Measurements from ENCODE around the gene SLIT3. TPM values are rescaled to one million over a fixed set of nuclear protein-coding genes. Genes with fewer than 3 reads are reported as not detected.

The SLIT3 gene
- total RNA-seq, 1 experiment from 2014 or later: 0.10 TPM

DNA sequence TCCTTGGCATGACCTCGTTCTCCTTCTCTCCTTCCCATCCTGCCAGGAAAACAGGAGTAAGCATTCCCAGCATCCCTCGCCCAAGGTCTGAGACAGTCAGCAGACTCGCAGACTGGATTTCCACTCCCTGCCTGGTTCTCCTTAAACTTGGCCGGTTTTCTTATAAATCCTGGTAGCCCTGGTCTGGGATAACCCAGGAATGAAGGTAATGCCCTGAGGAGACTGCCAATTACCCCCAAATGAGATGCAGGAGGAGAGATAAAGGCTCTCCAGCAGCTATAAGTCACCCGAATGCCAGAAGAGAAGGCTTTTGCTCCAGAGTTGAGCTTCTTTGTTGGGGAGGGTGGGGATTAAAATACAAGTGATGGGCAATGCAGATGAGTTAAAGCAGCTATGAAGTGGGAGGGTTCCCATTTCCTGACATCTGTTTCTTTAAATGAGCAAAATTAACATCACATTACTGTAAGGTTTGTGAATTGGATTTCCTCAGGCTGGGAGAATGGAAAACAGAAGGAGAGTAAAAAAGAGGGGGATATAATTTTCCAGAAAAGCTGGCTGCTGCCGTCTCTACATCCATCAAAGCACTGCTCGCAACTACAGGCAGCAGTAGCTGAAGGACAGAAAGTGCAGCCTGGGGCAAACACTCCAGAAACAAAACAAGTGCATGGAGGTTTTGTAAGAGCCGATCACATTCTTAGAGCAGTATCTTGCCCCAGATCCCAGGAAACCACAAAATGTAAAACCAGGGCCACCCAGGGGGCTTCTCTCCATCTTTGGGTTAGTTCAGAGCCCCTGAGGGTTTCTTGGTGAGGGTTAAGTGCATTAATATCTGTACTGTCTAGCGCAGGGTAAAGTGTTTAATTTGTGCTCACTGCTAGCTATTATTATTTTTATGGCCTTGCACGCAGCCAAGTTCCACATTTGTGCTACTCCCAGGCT, 544.2 kb downstream of the SLIT3 start:
- Histone ChIP-seq H3K27ac (ENCODE audit: low read depth, low read length) (no peak overlapping the region), H2AFZ (ENCODE audit: low read depth, low read length, poor library complexity, severe bottlenecking) (no peak overlapping the region), H3K36me3 (ENCODE audit: control insufficient read depth in 1 of 2, insufficient read depth in 2 of 2, low read length in 2 of 2) (no peaks in the 10 kb centered on the region), H3K9ac (ENCODE audit: low read length) (no peak overlapping the region), H3K4me3 (replicated peaks in 1 of 2; ENCODE audit: low read depth in 1 of 2, low read length in 2 of 2) (no peak overlapping the region), H3K9me2 (ENCODE audit: insufficient read depth) (no peaks in the 10 kb centered on the region), H3K27me3 (ENCODE audit: insufficient read depth, low read length) (peaks cover 26% of the 10 kb centered on the region), H4K20me1 (ENCODE audit: insufficient read depth) (no peaks in the 10 kb centered on the region), H3K9me3 (ENCODE audit: control insufficient read depth in 1 of 2, insufficient read depth in 1 of 2, low read depth in 1 of 2, low read length in 2 of 2) (no peaks in the 10 kb centered on the region), H3K79me2 (ENCODE audit: insufficient read depth, low read length) (no peaks in the 10 kb centered on the region), H3K4me1 (ENCODE audit: control insufficient read depth in 1 of 2, insufficient read depth in 2 of 2, low read length in 2 of 2) (no peaks in the 10 kb centered on the region), H3K4me2 (ENCODE audit: low read length) (no peak overlapping the region)
- ChIA-PET POLR2A (no interaction called here), CTCF (no interaction called here), RAD21 (ENCODE audit: low non-redundant PET in 1 of 2, low total read pairs in 2 of 2, uncharacterized antibody in 2 of 2, unreplicated experiment in 2 of 2) (no interaction called here)
- ATAC-seq (no peak), DNase-seq (ENCODE audit: low read depth, low spot score) (no peak)
- intact Hi-C loops (cut with micrococcal nuclease): no loop called here
- TF ChIP-seq POLR2AphosphoS5 (IDR thresholded peaks at IDR 0.05; ENCODE audit: low read depth, low read length): no peak
- TF ChIP-seq EZH2phosphoT487 (IDR thresholded peaks at IDR 0.05; ENCODE audit: borderline replicate concordance): no peak
- TF ChIP-seq ELF1 (IDR thresholded peaks at IDR 0.05; ENCODE audit: borderline replicate concordance, low read depth): no peak
- TF ChIP-seq EZH2 (IDR thresholded peaks at IDR 0.05): no peak
- TF ChIP-seq FOSL1 (IDR thresholded peaks at IDR 0.05; ENCODE audit: low read depth): no peak
- TF ChIP-seq ZNF274 (IDR thresholded peaks at IDR 0.05; ENCODE audit: low read depth, low read length): no peak
- TF ChIP-seq YY1 (IDR thresholded peaks at IDR 0.05; ENCODE audit: extremely low read depth, insufficient replicate concordance, low read depth, low read length): no peak
- TF ChIP-seq, protein P1, sequence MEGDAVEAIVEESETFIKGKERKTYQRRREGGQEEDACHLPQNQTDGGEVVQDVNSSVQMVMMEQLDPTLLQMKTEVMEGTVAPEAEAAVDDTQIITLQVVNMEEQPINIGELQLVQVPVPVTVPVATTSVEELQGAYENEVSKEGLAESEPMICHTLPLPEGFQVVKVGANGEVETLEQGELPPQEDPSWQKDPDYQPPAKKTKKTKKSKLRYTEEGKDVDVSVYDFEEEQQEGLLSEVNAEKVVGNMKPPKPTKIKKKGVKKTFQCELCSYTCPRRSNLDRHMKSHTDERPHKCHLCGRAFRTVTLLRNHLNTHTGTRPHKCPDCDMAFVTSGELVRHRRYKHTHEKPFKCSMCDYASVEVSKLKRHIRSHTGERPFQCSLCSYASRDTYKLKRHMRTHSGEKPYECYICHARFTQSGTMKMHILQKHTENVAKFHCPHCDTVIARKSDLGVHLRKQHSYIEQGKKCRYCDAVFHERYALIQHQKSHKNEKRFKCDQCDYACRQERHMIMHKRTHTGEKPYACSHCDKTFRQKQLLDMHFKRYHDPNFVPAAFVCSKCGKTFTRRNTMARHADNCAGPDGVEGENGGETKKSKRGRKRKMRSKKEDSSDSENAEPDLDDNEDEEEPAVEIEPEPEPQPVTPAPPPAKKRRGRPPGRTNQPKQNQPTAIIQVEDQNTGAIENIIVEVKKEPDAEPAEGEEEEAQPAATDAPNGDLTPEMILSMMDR (IDR thresholded peaks at IDR 0.05 in 2 of 3, conservative IDR thresholded peaks at IDR 0.05 in 1 of 3; ENCODE audit: borderline replicate concordance in 1 of 3, insufficient read depth in 1 of 3, low read depth in 2 of 3, low read length in 2 of 3): no peak
- no peak for TF ChIP-seq POLR2A (IDR thresholded peaks at IDR 0.05; ENCODE audit: borderline replicate concordance, extremely low read depth, insufficient read depth, insufficient read length)
- no peak for TF ChIP-seq TCF7L2 (IDR thresholded peaks at IDR 0.05; ENCODE audit: borderline replicate concordance, extremely low read depth, insufficient read depth, insufficient read length)
- TF ChIP-seq ZFX (IDR thresholded peaks at IDR 0.05): no peak
- no peak for TF ChIP-seq CEBPB (IDR thresholded peaks at IDR 0.05; ENCODE audit: low read depth)
- TF ChIP-seq SP1 (IDR thresholded peaks at IDR 0.05; ENCODE audit: low read depth): no peak
- TF ChIP-seq, protein P2, sequence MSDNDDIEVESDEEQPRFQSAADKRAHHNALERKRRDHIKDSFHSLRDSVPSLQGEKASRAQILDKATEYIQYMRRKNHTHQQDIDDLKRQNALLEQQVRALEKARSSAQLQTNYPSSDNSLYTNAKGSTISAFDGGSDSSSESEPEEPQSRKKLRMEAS (IDR thresholded peaks at IDR 0.05): no peak
- TF ChIP-seq CBX3 (IDR thresholded peaks at IDR 0.05; ENCODE audit: low read depth): no peak
- TF ChIP-seq ZBTB33 (IDR thresholded peaks at IDR 0.05; ENCODE audit: extremely low read depth, insufficient replicate concordance, low read length): no peak
- no peak for TF ChIP-seq JUND (IDR thresholded peaks at IDR 0.05)
- BruUV-seq (replicated peaks): no TSS peak

Measured in HCT116 (cell line).